Urothelium cell line (cell line): ENCODE data around the gene MIER1.
A peak's percentile ranks its signal among the peaks of the same experiment; 100 is the strongest.
"Not testable (repeated sequence)": the region's sequence is repeated elsewhere in the genome, so short reads cannot be mapped to it uniquely, and the experiment has no call there.

Experiments used
- DNase-seq: peaks from one replicate; pipeline ENCODE4 v3.0.0; 2011; ENCODE audit warnings: low spot score, mixed read lengths
- FAIRE-seq: peaks from 2 replicates; lab custom pipeline; 2011; peaks lifted over from hg19 to GRCh38; lab: Jason Lieb, UNC

MIER1 gene

DNA sequence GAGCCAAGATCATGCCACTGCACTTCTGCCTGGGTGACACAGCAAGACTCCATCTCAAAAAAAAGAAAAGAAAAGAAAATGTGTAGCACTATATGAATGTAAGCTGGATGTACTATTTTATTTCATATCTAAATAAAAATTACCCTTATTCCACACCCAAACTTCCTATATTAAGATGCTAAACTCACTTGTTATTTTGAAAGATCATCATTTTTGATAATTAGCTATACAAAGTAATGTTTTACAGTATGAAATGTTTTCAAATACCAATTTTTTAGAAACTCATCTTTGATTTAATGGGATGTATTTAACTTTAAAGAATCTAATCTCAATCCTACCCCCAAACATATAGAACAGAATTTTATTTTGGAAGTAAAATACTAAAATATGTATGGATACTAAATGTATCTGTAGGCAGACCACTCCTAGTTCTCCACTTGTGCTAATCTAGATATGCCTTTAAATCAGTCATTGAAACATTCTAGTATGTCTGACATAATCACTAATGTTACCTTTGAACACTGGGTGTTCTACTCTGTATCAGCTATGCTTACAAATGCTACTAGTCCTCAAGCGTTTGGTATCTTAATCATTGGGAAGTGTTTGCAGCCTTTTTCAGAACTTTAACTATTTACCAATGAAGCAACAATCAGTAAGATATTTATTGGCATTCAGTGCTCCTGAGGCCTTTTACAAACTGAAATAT lies 12.9 kb downstream of the MIER1 start:
- FAIRE-seq, result no peak
- no peak for DNase-seq

DNA sequence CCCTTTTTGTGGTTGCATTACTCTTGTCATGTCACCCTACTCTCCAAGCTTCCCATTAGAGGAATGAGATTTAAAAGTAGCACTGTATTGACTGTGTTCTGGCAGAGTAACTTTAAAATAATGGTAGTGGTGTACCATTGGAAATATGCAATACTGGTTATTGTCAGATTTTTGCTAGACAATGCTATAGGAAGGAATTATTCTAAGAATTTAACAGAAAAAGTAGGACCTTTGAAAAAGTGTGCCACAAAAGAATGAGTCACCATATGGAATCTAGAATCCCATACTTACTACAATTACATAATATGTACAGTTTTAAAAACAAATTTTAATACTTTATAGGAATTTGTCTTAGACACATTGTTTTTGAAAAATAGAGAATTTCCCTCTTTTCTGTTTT lies 13.8 kb downstream of the MIER1 start:
- FAIRE-seq, result no peak
- DNase-seq, result no peak

DNA sequence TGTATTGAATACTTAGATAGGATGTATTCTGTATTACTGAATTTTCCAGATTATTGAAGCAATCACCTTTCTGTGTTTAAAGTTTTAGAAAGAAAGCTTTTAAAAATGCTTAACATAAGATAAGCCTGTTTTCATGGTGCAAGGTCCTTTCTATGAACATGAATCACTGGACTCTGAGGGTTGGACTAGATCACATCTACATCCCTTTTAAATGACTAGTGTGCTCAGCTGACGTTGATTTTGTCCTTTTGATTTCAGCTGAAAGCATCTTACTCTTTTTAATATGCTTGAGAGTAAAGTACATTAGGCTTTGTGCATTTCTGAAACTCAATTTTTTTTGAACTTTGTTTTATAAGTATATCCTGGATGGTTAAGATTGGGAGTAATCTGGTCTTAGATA lies 16.2 kb downstream of the MIER1 start:
- DNase-seq (no peak), FAIRE-seq (no peak)

DNA sequence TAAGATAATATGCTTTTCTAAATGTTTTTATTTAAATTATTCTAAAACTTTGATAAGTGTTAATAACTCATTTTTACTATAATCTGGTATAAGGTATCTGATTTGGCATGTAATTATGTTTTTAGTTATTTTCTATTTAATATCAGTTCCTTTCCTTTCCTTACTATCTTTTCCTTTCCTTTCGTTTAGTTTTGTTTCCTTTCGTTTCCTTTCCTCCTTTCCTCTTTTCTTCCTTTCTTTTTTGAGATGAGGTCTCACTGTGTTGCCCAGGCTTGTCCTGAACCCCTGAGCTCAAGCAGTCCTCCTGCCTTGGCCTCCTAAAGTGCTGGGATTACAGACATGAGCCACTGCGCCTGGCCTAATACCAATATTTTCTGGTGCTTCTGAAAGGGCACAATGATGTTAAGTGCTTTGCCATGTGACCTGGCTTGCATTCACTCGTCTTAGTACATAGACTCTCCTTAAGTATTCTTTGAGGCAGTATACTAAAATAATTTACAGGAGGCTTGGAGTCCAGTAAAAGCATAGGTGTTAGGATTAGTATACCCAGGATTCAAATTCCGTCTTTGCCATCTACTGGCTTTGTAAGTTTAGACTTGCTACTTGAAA lies 18.7 kb downstream of the MIER1 start:
- FAIRE-seq, result no peak
- no peak for DNase-seq

DNA sequence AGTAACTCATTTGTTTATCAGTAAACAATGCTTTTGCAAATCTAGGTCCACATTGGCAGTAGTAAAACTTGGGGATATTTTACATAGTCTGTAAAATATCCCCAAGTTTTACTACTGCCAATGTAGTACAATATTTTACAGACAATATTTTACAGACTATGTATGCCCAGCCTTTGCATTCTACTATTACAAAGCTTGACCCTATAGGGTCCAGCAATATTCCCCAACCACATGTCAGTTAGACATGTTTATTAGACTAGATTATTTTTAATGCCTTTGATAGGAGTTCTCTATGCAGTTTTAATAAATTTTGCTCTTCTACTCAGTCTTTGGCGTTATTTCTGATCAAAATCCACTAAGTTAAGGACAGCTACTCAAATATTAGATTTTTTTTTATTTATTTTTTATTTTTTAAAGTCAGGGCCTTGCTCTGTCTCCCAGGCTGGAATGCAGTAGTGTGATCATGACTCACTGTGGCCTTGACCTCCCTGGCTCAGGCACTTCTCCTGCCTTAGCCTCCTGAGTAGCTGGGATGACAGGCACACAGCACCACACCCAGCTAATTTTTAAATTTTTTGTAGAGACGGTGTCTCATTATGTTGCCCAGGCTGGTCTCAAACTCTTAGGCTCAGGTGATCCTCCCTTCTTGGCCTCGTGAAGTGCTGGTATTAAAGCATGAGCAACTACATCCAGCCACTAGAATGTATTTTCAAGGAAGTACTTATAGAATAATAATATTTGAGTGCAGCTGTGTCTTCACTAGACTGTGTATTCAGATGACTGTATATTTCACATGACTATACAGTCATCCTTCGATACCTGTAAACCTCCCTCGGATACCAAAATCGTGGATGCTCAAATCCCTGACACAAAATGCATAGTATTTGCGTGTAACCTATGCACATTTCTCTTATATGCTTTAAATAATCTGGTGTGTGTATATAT lies 19.8 kb downstream of the MIER1 start:
- no peak for DNase-seq
- peak; percentile 17 for FAIRE-seq

DNA sequence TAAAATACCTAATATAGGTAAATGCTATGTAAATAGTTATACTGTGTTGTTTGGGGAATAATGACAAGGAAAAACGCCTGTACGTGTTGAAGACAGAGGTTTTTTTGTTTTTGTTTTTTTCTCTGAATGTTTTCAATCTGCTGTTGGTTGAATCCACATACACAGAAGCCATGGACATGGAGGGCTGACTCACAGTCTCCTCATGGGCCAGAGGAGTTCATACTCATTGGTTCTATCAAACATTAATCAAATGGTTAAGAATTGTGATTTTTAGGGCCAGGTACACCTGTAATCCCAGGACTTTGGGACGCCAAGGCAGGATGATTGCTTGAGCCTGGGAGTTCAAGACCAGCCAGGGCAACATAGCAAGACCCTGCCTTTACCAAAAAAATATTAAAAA lies 20.5 kb downstream of the MIER1 start:
- DNase-seq (no peak), FAIRE-seq (no peak)

DNA sequence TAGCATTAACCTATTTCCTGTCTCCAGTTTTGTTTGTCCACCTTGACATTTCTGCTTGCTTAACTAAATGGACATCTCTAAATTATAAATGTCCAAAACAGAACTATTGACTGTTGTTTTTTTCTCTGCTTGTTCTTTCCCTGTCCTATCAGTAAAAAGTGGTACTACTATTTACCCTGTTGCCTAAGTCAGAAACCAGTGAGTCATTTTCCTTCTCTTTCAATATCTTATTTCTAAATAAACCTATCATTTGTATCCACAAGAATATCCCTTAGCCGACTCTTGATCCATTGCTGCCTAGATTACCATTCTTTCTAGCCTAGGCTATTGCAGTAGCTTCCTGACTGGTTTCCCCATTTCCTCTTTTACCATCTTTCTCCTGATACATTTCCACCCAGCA lies 22.5 kb downstream of the MIER1 start:
- no peak for DNase-seq
- no peak for FAIRE-seq

DNA sequence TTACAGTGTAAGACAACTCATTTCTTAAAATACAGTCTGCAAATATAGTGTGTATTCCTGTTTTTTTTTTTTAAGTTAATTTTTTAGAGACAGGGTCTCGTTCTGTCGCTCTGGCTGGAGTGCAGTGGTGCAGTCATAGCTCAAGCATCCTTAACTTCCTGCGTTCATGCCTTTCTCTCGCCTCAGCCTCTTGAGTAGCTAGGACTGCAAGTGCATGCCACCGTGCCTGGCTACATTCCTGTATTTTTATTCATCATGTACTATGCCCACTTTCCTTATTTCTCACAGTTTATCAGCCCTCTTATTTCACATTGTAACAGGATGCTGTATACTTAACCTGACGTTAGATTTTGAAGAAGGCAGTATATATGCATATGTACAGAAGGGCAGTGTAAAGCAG lies 26.7 kb downstream of the MIER1 start:
- no peak for FAIRE-seq

DNA sequence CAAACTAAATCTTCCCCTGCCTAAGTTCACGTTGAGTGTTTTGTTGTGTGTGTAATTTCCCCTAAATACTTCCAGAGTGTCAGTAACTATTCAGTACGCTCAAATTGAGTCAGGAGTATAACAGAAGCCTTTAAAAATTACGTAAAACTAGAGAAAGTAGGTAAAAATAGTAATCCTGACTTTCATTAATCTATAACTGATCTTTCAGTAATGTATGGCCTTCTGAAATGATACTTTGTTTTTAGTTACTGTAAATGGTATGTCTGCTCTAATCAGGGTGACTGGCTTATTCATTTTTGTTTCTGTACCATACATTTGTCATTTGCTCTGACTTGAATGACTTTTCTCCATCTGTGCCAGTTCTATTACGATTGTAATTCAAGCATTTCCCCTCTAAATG lies 29.4 kb downstream of the MIER1 start:
- FAIRE-seq, result no peak

More for the DNA sequence above, 26.7 kb downstream of the MIER1 start:
- DNase-seq, result no peak

DNA sequence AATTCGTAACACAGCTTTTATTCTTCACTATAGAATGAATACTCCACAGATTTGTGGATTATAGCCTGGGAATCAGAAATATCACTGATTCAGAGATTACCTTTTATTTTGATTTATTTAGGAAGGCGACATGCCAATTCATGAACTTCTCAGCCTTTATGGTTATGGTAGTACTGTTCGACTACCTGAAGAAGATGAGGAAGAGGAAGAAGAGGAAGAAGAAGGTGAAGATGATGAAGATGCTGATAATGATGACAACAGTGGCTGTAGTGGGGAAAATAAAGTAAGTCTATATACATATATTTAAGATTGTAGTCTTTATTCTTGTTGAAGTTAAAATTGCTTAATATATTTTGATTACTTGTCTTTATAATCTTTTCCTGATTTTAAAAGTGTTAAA lies 33.1 kb downstream of the MIER1 start:
- FAIRE-seq (no peak), DNase-seq (no peak)

More for the DNA sequence above, 29.4 kb downstream of the MIER1 start:
- DNase-seq, result no peak

DNA sequence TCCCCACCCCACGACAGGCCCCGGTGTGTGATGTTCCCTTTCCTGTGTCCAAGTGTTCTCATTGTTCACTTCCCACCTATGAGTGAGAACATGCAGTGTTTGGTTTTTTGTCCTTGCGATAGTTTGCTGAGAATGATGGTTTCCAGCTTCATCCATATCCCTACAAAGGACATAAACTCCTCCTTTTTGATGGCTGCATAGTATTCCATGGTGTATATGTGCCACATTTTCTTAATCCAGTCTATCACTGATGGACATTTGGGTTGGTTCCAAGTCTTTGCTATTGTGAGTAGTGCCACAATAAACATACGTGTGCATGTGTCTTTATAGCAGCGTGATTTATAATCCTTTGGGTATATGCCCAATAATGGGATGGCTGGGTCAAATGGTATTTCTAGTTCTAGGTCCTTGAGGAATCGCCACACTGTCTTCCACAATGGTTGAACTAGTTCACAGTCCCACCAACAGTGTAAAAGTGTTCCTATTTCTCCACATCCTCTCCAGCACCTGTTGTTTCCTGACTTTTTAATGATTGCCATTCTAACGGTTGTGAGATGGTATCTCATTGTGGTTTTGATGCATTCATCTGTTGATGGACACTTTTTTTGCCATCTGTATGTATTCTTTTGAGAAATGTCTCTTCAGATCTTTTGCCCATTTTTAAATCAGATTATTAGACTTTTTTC lies 41.5 kb downstream of the MIER1 start:
- not testable (repeated sequence) for DNase-seq, FAIRE-seq

DNA sequence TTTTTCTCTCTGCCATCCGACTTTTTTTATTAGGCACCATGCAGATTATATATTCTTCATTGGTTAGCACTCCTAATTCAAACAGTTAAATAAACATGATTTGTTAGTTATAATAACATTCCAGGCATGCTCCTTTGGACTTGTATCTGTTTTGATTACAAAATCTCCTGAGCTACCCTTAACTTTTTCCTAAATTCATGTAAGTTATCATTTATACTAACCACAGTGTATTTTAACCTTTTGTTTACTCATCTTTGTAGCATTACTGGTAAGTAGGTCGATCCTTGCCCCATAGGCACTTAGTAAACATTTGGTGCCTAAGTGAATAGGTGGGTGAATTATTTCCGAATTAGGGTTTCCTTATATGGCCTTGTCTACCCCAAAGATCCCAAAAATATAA lies 43.8 kb downstream of the MIER1 start:
- DNase-seq (no peak), FAIRE-seq (no peak)

DNA sequence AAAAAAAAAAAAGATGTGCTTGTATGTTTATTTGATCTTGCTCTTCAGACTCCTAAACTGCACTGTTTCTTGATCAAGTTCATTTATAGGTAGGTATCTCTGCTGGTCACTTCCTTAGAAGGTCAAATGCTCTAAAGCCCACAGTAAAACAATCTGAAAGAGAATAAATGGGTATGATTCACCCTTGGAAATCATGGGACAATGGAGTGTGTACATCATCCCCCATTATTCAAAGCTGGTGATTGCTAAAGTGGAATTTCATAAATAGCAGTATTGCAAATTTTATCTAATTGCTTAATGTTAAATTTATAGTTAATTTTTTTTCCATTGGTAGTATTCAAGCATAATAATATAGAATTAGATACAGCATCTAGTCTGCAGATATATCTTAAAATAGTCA lies 53.4 kb downstream of the MIER1 start:
- FAIRE-seq, result no peak
- DNase-seq, result no peak

DNA sequence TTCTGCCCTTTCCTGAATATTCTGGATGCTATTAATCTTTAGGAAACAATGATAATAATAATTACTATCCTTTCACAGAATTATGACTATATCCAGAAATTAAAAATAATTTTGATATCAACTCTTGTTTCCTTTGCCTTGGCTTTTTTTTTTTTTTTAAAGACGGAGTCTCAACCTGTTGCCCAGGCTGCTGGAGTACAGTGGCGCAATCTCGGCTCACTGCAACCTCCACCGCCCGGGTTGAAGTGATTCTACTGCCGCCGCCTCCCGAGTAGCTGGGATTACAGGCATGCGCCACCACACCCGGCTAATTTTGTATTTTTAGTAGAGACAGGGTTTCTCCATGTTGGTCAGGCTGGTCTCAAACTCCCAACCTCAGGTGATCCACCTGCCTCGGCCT lies 54.8 kb downstream of the MIER1 start:
- FAIRE-seq, DNase-seq: not testable (repeated sequence)

DNA sequence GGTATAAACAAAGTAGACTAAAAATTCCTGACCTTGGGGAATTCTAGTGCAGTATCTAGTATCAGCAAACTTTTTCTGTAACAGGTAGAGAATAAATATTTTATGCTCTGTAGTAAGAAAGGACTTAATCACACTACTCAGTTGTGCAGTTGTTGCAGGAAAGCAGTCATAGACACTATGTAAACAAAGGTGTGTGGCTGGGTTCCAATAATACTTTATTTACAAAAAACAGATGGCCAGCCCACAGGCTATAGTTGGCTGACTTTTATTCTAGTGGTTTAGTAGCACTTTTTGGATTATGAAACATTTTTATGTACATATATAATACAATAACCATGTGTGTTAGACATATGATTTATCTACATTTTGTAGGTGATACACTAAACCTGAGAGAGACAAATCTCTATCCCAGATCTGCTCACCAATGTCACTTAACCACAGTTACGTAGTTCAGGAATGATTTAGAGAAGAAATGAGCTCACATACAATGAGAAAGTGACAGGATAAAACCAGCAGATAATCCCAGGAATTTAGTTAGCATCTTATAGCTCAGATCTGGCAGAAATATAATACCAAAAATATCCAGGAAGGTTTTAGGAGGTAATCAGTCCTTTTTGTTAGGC lies 56.1 kb downstream of the MIER1 start:
- FAIRE-seq, result no peak
- DNase-seq, result no peak

DNA sequence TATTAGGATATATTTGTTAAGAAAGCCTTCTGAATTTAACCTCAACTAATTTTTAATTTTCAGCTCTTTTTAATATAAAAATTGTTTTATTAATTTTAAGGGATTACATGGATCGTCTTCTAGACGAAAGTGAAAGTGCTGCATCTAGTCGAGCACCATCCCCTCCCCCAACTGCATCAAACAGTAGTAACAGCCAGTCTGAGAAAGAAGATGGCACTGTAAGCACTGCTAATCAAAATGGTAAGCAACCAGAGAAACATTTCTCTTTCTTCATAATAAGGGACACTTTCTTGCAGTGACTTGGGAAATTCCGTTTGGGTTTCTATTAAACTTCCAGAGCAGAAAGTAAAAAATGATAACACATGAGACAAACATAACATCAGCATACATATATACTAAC lies 56.9 kb downstream of the MIER1 start:
- FAIRE-seq (no peak), DNase-seq (no peak)

DNA sequence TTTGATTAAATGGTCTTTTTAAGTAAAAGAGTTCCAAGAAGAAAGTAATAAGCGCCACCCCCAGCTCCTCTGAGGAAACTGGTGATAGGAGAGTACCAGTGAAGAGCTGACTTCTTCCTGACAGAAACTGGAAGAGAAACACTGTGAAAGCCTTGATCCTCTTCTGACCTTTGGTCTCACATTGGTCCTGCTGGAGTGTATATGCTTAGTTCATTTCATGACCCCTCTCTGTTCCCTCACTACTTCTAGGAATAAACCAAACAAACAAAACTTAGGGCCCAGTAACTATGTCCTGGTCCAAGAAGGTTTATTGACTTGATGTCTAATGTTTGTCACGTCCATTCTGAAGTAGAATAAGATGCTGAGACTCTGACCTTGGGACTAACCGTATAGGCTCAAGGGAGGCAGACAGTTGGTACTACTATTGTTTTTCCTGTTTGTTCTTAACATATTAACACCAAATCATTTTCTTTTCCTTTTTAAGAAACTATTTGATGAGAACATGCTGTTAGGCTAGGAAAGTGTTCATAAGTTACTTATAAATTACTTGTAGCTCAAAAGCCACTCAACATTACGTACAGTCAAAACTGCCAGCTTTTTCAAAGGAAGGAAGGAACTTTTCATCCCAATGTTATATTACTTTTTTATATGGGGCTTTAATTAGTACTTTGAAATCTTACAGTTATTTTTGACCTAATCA lies 57.9 kb downstream of the MIER1 start:
- no peak for DNase-seq
- no peak for FAIRE-seq

DNA sequence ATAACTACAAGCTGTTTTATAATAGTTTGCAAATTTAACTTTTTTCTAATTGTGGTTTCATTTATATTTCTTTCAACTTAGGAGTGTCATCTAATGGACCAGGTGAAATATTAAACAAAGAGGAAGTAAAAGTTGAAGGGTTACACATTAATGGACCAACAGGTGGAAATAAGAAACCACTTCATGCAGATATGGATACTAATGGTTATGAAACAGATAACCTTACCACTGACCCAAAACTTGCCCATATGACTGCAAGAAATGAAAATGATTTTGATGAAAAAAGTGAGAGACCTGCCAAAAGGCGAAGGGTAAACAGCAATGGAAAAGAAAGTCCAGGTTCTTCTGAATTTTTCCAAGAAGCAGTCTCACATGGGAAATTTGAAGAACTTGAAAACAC lies 59.7 kb downstream of the MIER1 start:
- DNase-seq, result no peak
- no peak for FAIRE-seq

DNA sequence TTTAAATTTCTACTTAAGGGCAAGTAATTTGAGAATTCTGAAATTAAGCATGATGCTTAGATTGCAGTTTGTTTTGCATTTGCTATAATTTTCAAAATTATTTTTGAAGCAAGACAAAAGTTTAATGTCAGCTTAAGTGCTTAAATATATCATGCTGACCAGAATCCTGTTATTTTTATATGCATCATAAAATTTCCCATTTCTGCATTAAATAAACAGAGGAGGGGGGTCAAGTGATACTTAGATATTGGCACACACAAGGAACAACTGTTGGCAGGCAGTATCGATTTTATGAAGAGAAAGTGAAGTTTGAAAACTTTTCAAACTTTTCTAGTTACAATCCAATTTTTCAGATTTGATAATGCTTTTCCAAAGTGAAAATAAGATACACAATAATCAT lies 61.0 kb downstream of the MIER1 start:
- no peak for FAIRE-seq
- DNase-seq, result no peak

DNA sequence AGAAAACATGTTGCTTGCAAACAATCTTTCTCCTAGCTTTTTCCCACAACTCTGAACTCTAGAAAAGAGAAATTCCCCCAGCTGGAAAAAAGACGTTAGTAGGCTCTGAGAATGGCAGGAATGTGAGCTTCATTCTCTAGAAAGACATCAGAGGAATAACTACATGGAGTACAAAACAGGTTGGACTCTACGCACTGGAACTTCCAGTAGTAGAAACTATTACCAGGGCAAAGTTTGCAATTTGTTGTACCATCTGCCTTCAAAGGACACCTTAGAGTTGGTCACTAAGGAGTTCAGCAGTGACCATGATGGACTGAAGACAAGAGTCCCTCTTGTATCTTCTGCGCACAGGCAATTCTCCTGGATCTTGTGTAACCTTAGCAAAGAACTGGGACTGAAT lies 68.3 kb downstream of the MIER1 start:
- DNase-seq (no peak), FAIRE-seq (no peak)
